Activated CD4-positive, alpha-beta memory T cell treated with anti-CD3 and anti-CD28 coated beads, Interleukin-2, amount 10 ng/mL, durations not matched to agents 7 days and 5 days (primary cell): Measurements from ENCODE around the gene LRCH1. TPM values are rescaled to one million over a fixed set of nuclear protein-coding genes. Genes with fewer than 3 reads are reported as not detected.
A peak's percentile ranks its signal among the peaks of the same experiment; 100 is the strongest.

Experiments used
- CTCF ChIA-PET: fragments of 350-600 bp; sonication (Branson Sonifier 250); formaldehyde crosslinking; loops from one replicate; lab custom pipeline; 2021; ENCODE audit warnings: antibody characterized with exemption, inconsistent platforms; lab: Charles Lee
- POLR2A ChIA-PET: fragments of 350-600 bp; sonication (Branson Sonifier 250); formaldehyde crosslinking; loops from one replicate; lab custom pipeline; 2021; ENCODE audit warnings: antibody characterized with exemption; lab: Charles Lee
- DNase-seq: peaks from one replicate; pipeline ENCODE4 v3.0.0-alpha.2; 2020
- H3K27ac Mint-ChIP-seq: one replicate; pipeline ENCODE4 v1.8.0; 2021; ENCODE audit warnings: mild to moderate bottlenecking, mixed read lengths
- H3K27me3 Mint-ChIP-seq: one replicate; pipeline ENCODE4 v1.8.0; 2021; ENCODE audit warnings: mixed read lengths
- H3K36me3 Mint-ChIP-seq: one replicate; pipeline ENCODE4 v1.8.0; 2021; ENCODE audit warnings: low read depth, mixed read lengths
- H3K4me1 Mint-ChIP-seq: one replicate; pipeline ENCODE4 v1.8.0; 2021; ENCODE audit warnings: mixed read lengths
- H3K4me3 Mint-ChIP-seq: one replicate; pipeline ENCODE4 v1.8.0; 2021; ENCODE audit warnings: mild to moderate bottlenecking, mixed read lengths
- H3K9me3 Mint-ChIP-seq: one replicate; pipeline ENCODE4 v1.8.0; 2021; ENCODE audit warnings: mixed read lengths
- total RNA-seq, 2 experiments: library from RNA; stranded (reverse); gene quantifications; one replicate each; pipeline ENCODE4 v1.2.3, GENCODE V29; 2021

LRCH1 gene
- total RNA-seq, 2 experiments from 2014 or later: 17.1 TPM

- Mint-ChIP-seq H3K4me3 (no peak overlapping the region), H3K27me3 (no peaks in the 10 kb centered on the region), H3K27ac (peak overlapping the region; percentile 15), H3K9me3 (no peaks in the 10 kb centered on the region), H3K36me3 (no peaks in the 10 kb centered on the region), H3K4me1 (peaks cover 17% of the 10 kb centered on the region)
- ChIA-PET CTCF (interaction anchor here (0.8 kb wide), 1 partner anchor 79 kb away, joined by 3 read pairs; no protein-coding TSS in a partner anchor), POLR2A (no interaction called here)
- no peak for DNase-seq
Observed at GRCh38 chr13:46630431-46631178, 77.6 kb downstream of the LRCH1 start.

DNA sequence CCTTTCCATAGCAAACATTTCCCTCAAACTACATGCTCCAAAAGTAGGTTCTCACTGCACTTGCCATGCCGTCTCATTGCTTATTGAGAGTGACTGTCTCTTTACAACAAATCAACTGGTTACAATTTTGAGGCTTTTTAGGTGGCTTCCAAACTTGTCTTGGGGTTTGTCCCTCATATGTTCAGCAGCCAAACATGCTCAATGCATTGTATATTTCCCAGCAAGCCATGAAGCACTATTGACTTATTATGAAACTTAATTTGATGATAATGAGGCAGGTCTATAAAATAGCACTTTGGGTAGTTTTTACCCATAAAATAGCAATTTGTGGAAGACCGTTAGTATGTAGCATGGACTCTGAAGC lies 78.2 kb downstream of the LRCH1 start:
- Mint-ChIP-seq H3K27me3 (no peaks in the 10 kb centered on the region), H3K4me3 (no peak overlapping the region), H3K27ac (no peak overlapping the region), H3K4me1 (peaks cover 17% of the 10 kb centered on the region), H3K36me3 (no peaks in the 10 kb centered on the region), H3K9me3 (no peaks in the 10 kb centered on the region)
- no peak for DNase-seq
- CTCF ChIA-PET: no interaction called here
- POLR2A ChIA-PET: no interaction called here

GRCh38 chr13:46632176-46632575 lies 79.2 kb downstream of the LRCH1 start:
- POLR2A ChIA-PET: no interaction called here
- no peak for DNase-seq
- no peaks in the 10 kb centered on the region for H3K27me3 Mint-ChIP-seq
- H3K9me3 Mint-ChIP-seq: no peaks in the 10 kb centered on the region
- no peak overlapping the region for H3K4me3 Mint-ChIP-seq
- H3K4me1 Mint-ChIP-seq: peaks cover 19% of the 10 kb centered on the region
- H3K27ac Mint-ChIP-seq: no peak overlapping the region
- CTCF ChIA-PET: no interaction called here
- no peaks in the 10 kb centered on the region for H3K36me3 Mint-ChIP-seq

GRCh38 chr13:46633416-46633815 lies 80.4 kb downstream of the LRCH1 start:
- Mint-ChIP-seq H3K4me3 (no peak overlapping the region), H3K36me3 (no peaks in the 10 kb centered on the region), H3K27ac (no peak overlapping the region), H3K9me3 (no peaks in the 10 kb centered on the region), H3K4me1 (peaks cover 19% of the 10 kb centered on the region), H3K27me3 (no peaks in the 10 kb centered on the region)
- CTCF ChIA-PET: no interaction called here
- no peak for DNase-seq
- POLR2A ChIA-PET: no interaction called here

GRCh38 chr13:46636451-46636850 lies 83.5 kb downstream of the LRCH1 start:
- no peaks in the 10 kb centered on the region for H3K9me3 Mint-ChIP-seq

DNA sequence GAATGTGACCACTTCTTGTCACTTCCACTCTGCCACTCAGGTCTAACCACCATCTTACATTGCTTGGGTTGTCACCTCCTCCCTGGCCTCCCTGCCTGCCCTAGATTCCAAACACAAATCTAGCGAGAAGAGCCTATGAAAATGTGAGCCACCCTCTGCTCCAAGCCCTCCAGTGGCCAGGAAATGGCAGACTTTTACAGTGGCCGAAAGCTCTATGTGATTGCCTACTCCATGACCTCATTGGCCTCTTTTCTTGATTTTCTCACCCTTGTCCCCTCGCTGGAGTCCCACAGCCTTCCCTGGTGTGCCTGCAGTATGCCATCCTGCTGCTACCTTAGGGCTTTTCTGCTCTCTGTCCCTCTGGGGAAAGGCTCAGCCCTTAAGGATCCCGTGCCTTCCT lies 84.2 kb downstream of the LRCH1 start:
- peaks cover 16% of the 10 kb centered on the region for H3K4me1 Mint-ChIP-seq
- CTCF ChIA-PET: interaction anchor here (1.5 kb wide), 1 partner anchor 85 kb away, joined by 4 read pairs; no protein-coding TSS in a partner anchor

More at GRCh38 chr13:46636451-46636850, 83.5 kb downstream of the LRCH1 start:
- Mint-ChIP-seq H3K27ac (no peak overlapping the region), H3K4me3 (no peak overlapping the region), H3K36me3 (no peaks in the 10 kb centered on the region), H3K4me1 (peaks cover 12% of the 10 kb centered on the region), H3K27me3 (no peaks in the 10 kb centered on the region)
- CTCF ChIA-PET: no interaction called here
- DNase-seq: no peak
- POLR2A ChIA-PET: no interaction called here

GRCh38 chr13:46638262-46638661 lies 85.3 kb downstream of the LRCH1 start:
- POLR2A ChIA-PET: no interaction called here
- Mint-ChIP-seq H3K27ac (no peak overlapping the region), H3K4me3 (no peak overlapping the region), H3K4me1 (peaks cover 16% of the 10 kb centered on the region), H3K27me3 (no peaks in the 10 kb centered on the region), H3K36me3 (no peaks in the 10 kb centered on the region), H3K9me3 (no peaks in the 10 kb centered on the region)
- DNase-seq: no peak
- CTCF ChIA-PET: interaction anchor here (1.5 kb wide), 1 partner anchor 86 kb away, joined by 4 read pairs; no protein-coding TSS in a partner anchor

More for the DNA sequence above, 84.2 kb downstream of the LRCH1 start:
- POLR2A ChIA-PET: no interaction called here
- H3K27me3 Mint-ChIP-seq: no peaks in the 10 kb centered on the region
- no peaks in the 10 kb centered on the region for H3K9me3 Mint-ChIP-seq
- no peaks in the 10 kb centered on the region for H3K36me3 Mint-ChIP-seq
- H3K4me3 Mint-ChIP-seq: no peak overlapping the region
- no peak for DNase-seq
- H3K27ac Mint-ChIP-seq: no peak overlapping the region

GRCh38 chr13:46639033-46639981 lies 86.3 kb downstream of the LRCH1 start:
- POLR2A ChIA-PET: no interaction called here
- Mint-ChIP-seq H3K36me3 (no peaks in the 10 kb centered on the region), H3K4me3 (no peak overlapping the region), H3K4me1 (peaks cover 16% of the 10 kb centered on the region), H3K27ac (no peak overlapping the region), H3K27me3 (no peaks in the 10 kb centered on the region), H3K9me3 (no peaks in the 10 kb centered on the region)
- DNase-seq: no peak
- CTCF ChIA-PET: no interaction called here

- CTCF ChIA-PET: no interaction called here
- H3K27me3 Mint-ChIP-seq: no peaks in the 10 kb centered on the region
- POLR2A ChIA-PET: no interaction called here
- no peak overlapping the region for H3K4me3 Mint-ChIP-seq
- no peaks in the 10 kb centered on the region for H3K9me3 Mint-ChIP-seq
- peaks cover 16% of the 10 kb centered on the region for H3K4me1 Mint-ChIP-seq
- no peaks in the 10 kb centered on the region for H3K36me3 Mint-ChIP-seq
- DNase-seq: no peak
- no peak overlapping the region for H3K27ac Mint-ChIP-seq
Observed at GRCh38 chr13:46640843-46641242, 87.9 kb downstream of the LRCH1 start.

- no peaks in the 10 kb centered on the region for H3K9me3 Mint-ChIP-seq
- ChIA-PET CTCF (no interaction called here), POLR2A (no interaction called here)
- H3K4me1 Mint-ChIP-seq: peaks cover 16% of the 10 kb centered on the region
- H3K27me3 Mint-ChIP-seq: no peaks in the 10 kb centered on the region
- H3K27ac Mint-ChIP-seq: no peak overlapping the region
- no peaks in the 10 kb centered on the region for H3K36me3 Mint-ChIP-seq
- no peak for DNase-seq
- no peak overlapping the region for H3K4me3 Mint-ChIP-seq
Observed at GRCh38 chr13:46641274-46642081, 88.5 kb downstream of the LRCH1 start.

- H3K27ac Mint-ChIP-seq: no peak overlapping the region
Observed at GRCh38 chr13:46642254-46642653, 89.3 kb downstream of the LRCH1 start.

GRCh38 chr13:46643165-46643777 lies 90.3 kb downstream of the LRCH1 start:
- no peaks in the 10 kb centered on the region for H3K27me3 Mint-ChIP-seq
- no peaks in the 10 kb centered on the region for H3K36me3 Mint-ChIP-seq
- H3K4me1 Mint-ChIP-seq: peaks cover 21% of the 10 kb centered on the region
- H3K9me3 Mint-ChIP-seq: no peaks in the 10 kb centered on the region
- ChIA-PET POLR2A (no interaction called here), CTCF (interaction anchor here (1.3 kb wide), 1 partner anchor 83 kb away, joined by 3 read pairs; no protein-coding TSS in a partner anchor)
- no peak overlapping the region for H3K4me3 Mint-ChIP-seq
- H3K27ac Mint-ChIP-seq: no peak overlapping the region
- DNase-seq: no peak

More at GRCh38 chr13:46642254-46642653, 89.3 kb downstream of the LRCH1 start:
- H3K4me3 Mint-ChIP-seq: no peak overlapping the region
- no peaks in the 10 kb centered on the region for H3K36me3 Mint-ChIP-seq
- no peaks in the 10 kb centered on the region for H3K27me3 Mint-ChIP-seq
- ChIA-PET POLR2A (no interaction called here), CTCF (no interaction called here)
- no peaks in the 10 kb centered on the region for H3K9me3 Mint-ChIP-seq
- no peak for DNase-seq
- peaks cover 15% of the 10 kb centered on the region for H3K4me1 Mint-ChIP-seq
